SK-N-MC (cell line): Measurements from ENCODE around the gene CEMIP.

Experiments
- EZH2 ChIP-seq: fragments of 200-600 bp; sonication (generic); IDR thresholded peaks from one replicate; pipeline ENCODE4 v1.6.1; 2017; ENCODE audit warnings: antibody characterized with exemption
- FOXP2 ChIP-seq: optimal IDR thresholded peaks from 2 replicates; pipeline ENCODE3; 2011; ENCODE audit warnings: mild to moderate bottlenecking, moderate library complexity; ENCODE audit not compliant: insufficient read depth; ENCODE audit errors: extremely low read length, control extremely low read depth
- POLR2AphosphoS5 ChIP-seq: IDR thresholded peaks from 2 replicates; pipeline ENCODE4 v1.6.1; 2012; ENCODE audit warnings: mild to moderate bottlenecking, low read depth, low read length, borderline replicate concordance

DNA sequence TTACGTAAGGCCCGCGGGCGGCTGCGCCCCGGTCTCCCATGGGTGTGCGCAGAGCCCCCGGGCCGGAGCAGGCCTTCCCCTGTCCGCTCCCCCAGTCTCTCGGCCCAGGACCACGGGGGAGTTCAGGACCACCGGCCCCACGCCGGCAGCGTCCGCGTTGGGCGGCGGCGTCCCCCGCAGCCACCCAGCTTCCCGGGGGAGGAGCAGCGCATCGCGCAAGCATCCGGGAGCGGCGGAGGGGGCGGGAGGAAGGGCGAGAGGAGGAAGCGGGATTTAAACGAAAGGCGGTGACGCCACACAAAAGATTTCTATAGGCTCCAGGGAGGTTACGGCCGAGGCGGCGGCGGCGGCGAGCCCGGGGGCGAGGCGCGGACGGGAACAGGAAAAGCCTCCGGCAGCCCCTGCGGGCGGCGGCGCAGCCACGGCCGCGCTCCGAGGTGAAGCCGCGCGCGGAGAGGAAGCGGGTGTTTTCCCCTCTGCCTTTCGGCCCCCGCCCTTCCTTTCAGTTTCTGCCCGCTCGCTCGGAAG, 221.5 kb downstream of the CEMIP start, which contains the start of gene TLNRD1:
- peak; percentile 85; the same call in 1 of the 2 replicates for TF ChIP-seq POLR2AphosphoS5
- no peak for TF ChIP-seq EZH2
- no peak for TF ChIP-seq FOXP2
